Body of pancreas (tissue), 4 donors: ENCODE results near the gene BIRC5.

Source experiments
- POLR2A ChIP-seq, 3 donors: fragments of 450-650 bp; IDR thresholded peaks; one replicate each; pipeline ENCODE4 v1.6.1; 2016; ENCODE audit warnings: antibody characterized with exemption in 3 of 3, mild to moderate bottlenecking in 2 of 3
- TF ChIP-seq, protein P1 (sequence below), 7 experiments: fragments of 450-650 bp in 4 of 7; fragments of 200-600 bp in 3 of 7; sonication (generic) in 3 of 7; IDR thresholded peaks; one replicate each; pipeline ENCODE4 v1.5.1; 2016 to 2019; ENCODE audit warnings: antibody characterized with exemption in 7 of 7

DNA sequence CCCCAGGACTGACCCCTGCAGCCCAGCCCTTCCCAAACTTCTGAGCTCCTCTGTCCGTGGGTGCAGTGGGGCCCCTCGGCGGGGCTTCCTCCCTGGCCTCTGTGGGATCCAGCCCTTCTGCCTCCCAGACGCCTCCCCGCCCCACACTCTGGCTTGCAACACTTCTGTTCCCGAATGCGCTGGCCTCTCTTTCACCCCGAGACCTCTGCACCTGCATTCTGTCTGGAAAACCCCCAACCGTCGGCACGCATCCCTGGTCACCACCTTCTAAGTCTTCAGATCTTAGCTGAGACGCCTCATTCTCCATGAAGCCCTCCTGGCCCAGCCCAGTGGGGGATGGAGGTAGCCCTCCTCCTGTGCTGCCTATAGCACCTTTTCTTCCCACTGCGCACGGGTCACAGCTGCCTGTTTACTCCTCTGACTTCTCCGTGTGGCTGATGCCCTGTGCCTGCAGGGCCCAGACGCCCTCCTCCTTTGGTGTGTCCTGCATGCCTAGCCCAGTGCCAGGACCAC lies 43.8 kb downstream of the BIRC5 start:
- TF ChIP-seq, protein P1, sequence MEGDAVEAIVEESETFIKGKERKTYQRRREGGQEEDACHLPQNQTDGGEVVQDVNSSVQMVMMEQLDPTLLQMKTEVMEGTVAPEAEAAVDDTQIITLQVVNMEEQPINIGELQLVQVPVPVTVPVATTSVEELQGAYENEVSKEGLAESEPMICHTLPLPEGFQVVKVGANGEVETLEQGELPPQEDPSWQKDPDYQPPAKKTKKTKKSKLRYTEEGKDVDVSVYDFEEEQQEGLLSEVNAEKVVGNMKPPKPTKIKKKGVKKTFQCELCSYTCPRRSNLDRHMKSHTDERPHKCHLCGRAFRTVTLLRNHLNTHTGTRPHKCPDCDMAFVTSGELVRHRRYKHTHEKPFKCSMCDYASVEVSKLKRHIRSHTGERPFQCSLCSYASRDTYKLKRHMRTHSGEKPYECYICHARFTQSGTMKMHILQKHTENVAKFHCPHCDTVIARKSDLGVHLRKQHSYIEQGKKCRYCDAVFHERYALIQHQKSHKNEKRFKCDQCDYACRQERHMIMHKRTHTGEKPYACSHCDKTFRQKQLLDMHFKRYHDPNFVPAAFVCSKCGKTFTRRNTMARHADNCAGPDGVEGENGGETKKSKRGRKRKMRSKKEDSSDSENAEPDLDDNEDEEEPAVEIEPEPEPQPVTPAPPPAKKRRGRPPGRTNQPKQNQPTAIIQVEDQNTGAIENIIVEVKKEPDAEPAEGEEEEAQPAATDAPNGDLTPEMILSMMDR (IDR thresholded peaks at IDR 0.05): no peak
- TF ChIP-seq POLR2A (IDR thresholded peaks at IDR 0.05): no peak
